Tibial artery (tissue), 4 donors: ENCODE results near the gene MEIS3.

ENCODE experiments used
- DNase-seq, 2 donors: peaks; one replicate each; pipeline ENCODE4 v3.0.0-alpha.2; 2019
- H3K27ac ChIP-seq, 2 donors: fragments of 200-600 bp; sonication (generic) in 1 of 2; 1 replicate in 1 of 2; 2 replicates in 1 of 2; pipeline ENCODE4 v1.5.1; 2018 to 2019; ENCODE audit warnings: mild to moderate bottlenecking in 1 of 2
- H3K27me3 ChIP-seq, 2 donors: fragments of 200-600 bp; sonication (generic) in 1 of 2; one replicate each; pipeline versions ENCODE4 v1.5.1 to v1.6.0; 2016 to 2019
- H3K36me3 ChIP-seq, 3 donors: fragments of 200-600 bp; sonication (generic) in 2 of 3; one replicate each; pipeline ENCODE4 v1.5.1; 2016 to 2019; ENCODE audit warnings: mild to moderate bottlenecking in 2 of 3
- H3K4me1 ChIP-seq, 4 donors: fragments of 200-600 bp; sonication (generic) in 2 of 4; 1 replicate in 3 of 4; 2 replicates in 1 of 4; pipeline ENCODE4 v1.5.1; 2016 to 2019
- H3K4me3 ChIP-seq, 2 donors: fragments of 200-600 bp; sonication (generic) in 1 of 2; 1 replicate in 1 of 2; 2 replicates in 1 of 2; pipeline ENCODE4 v1.5.1; 2018 to 2019; ENCODE audit warnings: mild to moderate bottlenecking in 2 of 2
- H3K9me3 ChIP-seq, 3 donors: fragments of 200-600 bp; sonication (generic) in 1 of 3; one replicate each; pipeline ENCODE4 v1.5.1; 2016 to 2019
- intact Hi-C: fragments of 100-400 bp; cut with DNase I; formaldehyde crosslinking; loops from one replicate; pipeline ENCODE4 v1.15.0; 2023; ENCODE audit warnings: low total_unique reads
- TF ChIP-seq, protein P1 (sequence below), 2 experiments: fragments of 200-600 bp in 1 of 2; fragments of 450-650 bp in 1 of 2; IDR thresholded peaks; one replicate each; pipeline ENCODE4 v1.5.1; 2017 to 2019; ENCODE audit warnings: antibody characterized with exemption in 2 of 2, mild to moderate bottlenecking in 1 of 2, moderate library complexity in 1 of 2

MEIS3 gene

GRCh38 chr19:47435196-47435595 lies 15.9 kb upstream of the MEIS3 start:
- intact Hi-C loops: loop anchor here (5.0 kb wide), 1 partner anchor 262 kb away; no protein-coding TSS in a partner anchor
- no peak overlapping the region for H3K27ac ChIP-seq
- H3K4me3 ChIP-seq: no peak overlapping the region
- peaks cover 0 to 17% (median 4%) of the 10 kb centered on the region in 4 donors for H3K4me1 ChIP-seq
- DNase-seq: no peak
- TF ChIP-seq, protein P1, sequence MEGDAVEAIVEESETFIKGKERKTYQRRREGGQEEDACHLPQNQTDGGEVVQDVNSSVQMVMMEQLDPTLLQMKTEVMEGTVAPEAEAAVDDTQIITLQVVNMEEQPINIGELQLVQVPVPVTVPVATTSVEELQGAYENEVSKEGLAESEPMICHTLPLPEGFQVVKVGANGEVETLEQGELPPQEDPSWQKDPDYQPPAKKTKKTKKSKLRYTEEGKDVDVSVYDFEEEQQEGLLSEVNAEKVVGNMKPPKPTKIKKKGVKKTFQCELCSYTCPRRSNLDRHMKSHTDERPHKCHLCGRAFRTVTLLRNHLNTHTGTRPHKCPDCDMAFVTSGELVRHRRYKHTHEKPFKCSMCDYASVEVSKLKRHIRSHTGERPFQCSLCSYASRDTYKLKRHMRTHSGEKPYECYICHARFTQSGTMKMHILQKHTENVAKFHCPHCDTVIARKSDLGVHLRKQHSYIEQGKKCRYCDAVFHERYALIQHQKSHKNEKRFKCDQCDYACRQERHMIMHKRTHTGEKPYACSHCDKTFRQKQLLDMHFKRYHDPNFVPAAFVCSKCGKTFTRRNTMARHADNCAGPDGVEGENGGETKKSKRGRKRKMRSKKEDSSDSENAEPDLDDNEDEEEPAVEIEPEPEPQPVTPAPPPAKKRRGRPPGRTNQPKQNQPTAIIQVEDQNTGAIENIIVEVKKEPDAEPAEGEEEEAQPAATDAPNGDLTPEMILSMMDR (IDR thresholded peaks at IDR 0.05): no peak
- peaks cover 0 to 54% of the 10 kb centered on the region in 2 donors for H3K27me3 ChIP-seq
- H3K36me3 ChIP-seq: no peaks in the 10 kb centered on the region
- H3K9me3 ChIP-seq: no peaks in the 10 kb centered on the region

DNA sequence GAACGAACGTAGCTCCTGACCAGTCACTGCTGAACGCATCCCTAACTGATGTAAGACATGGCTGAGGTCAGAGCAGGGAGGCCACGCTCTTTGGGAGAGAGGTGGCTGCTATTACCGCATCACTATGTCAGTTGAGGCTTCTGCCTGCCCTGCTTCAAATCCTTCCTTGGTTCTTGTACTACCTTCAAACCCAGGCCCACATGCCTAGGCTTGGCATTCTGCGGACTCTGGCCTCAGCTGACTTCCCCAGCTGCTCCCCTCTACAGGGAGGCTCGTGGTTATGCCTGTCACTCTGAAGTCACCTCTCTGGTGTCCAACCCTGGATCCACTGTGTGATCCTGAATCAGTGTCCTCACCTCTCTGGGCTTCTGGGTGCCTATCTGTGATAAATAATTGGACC lies 14.8 kb upstream of the MEIS3 start:
- H3K36me3 ChIP-seq: no peaks in the 10 kb centered on the region
- H3K9me3 ChIP-seq: no peaks in the 10 kb centered on the region
- peaks cover 0 to 22% (median 9%) of the 10 kb centered on the region in 4 donors for H3K4me1 ChIP-seq
- intact Hi-C loops: no loop called here
- TF ChIP-seq, protein P1 (IDR thresholded peaks at IDR 0.05): no peak
- no peak overlapping the region for H3K27ac ChIP-seq
- H3K27me3 ChIP-seq: peaks cover 0 to 65% of the 10 kb centered on the region in 2 donors
- DNase-seq: no peak
- no peak overlapping the region for H3K4me3 ChIP-seq

GRCh38 chr19:47433121-47433520 lies 13.8 kb upstream of the MEIS3 start:
- peaks cover 0 to 69% of the 10 kb centered on the region in 2 donors for H3K27me3 ChIP-seq
- intact Hi-C loops: no loop called here

DNA sequence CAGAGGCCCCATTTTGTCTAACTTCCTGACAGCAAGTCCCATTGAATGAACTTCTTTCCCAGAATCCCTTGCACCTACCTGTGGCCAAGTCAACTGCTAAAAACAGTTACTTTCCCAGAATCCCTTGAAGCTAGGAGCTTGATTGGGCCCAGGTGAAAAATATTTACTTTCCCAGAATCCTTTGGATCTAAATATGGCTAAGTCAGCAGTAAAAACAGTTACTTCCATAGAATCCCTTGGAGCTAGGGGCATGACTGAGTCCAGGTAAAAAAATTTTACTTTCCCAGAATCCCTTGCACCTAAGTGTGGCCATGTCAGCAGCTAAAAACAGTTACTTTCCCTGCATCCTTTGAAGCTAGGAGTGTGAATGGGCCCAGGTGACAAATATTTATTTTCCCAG lies 13.2 kb upstream of the MEIS3 start:
- TF ChIP-seq, protein P1 (IDR thresholded peaks at IDR 0.05): no peak
- H3K27ac ChIP-seq: no peak overlapping the region
- DNase-seq: no peak
- peaks cover 0 to 37% (median 23%) of the 10 kb centered on the region in 4 donors for H3K4me1 ChIP-seq
- H3K27me3 ChIP-seq: peaks cover 0 to 68% of the 10 kb centered on the region in 2 donors
- H3K4me3 ChIP-seq: no peak overlapping the region
- intact Hi-C loops: no loop called here
- no peaks in the 10 kb centered on the region for H3K36me3 ChIP-seq
- no peaks in the 10 kb centered on the region for H3K9me3 ChIP-seq

More at GRCh38 chr19:47433121-47433520, 13.8 kb upstream of the MEIS3 start:
- H3K27ac ChIP-seq: no peak overlapping the region
- DNase-seq: no peak
- no peaks in the 10 kb centered on the region for H3K9me3 ChIP-seq
- TF ChIP-seq, protein P1 (IDR thresholded peaks at IDR 0.05): no peak
- H3K4me3 ChIP-seq: no peak overlapping the region
- H3K36me3 ChIP-seq: no peaks in the 10 kb centered on the region
- peaks cover 0 to 31% (median 17%) of the 10 kb centered on the region in 4 donors for H3K4me1 ChIP-seq

- intact Hi-C loops: no loop called here
- Histone ChIP-seq H3K27ac (no peak overlapping the region), H3K9me3 (no peaks in the 10 kb centered on the region), H3K4me3 (no peak overlapping the region), H3K4me1 (peaks cover 0 to 39% (median 25%) of the 10 kb centered on the region in 4 donors), H3K27me3 (peaks cover 0 to 68% of the 10 kb centered on the region in 2 donors), H3K36me3 (no peaks in the 10 kb centered on the region)
- TF ChIP-seq, protein P1 (IDR thresholded peaks at IDR 0.05): no peak
- no peak for DNase-seq
These were observed 12.8 kb upstream of the MEIS3 start for GRCh38 chr19:47432091-47432490.
